ENCODE data around the gene INPP5D.
A peak's percentile ranks its signal among the peaks of the same experiment; 100 is the strongest.

GRCh38 chr2:233242231-233242927 is 182.2 kb downstream of the INPP5D start:
- TF ChIP-seq CTCF (IDR thresholded peaks at IDR 0.05) = no peak
- peak in 1 of 2 donors; percentile 25 for TF ChIP-seq EP300 (IDR thresholded peaks at IDR 0.05)
